Cardiac fibroblast (primary cell): ENCODE measurements around the gene TEDC2.

Experiments
- DNase-seq, 2 donors: peaks; one replicate each; pipeline versions ENCODE4 v3.0.0 to v3.0.0-alpha.2; 2010; ENCODE audit warnings: low read depth in 2 of 2
- H3K4me3 ChIP-seq, 2 donors: replicated peaks in 1 of 2; 1 replicate in 1 of 2; 2 replicates in 1 of 2; pipeline ENCODE4 v1.5.1; 2011; ENCODE audit warnings: low read depth in 2 of 2, low read length in 2 of 2, mild to moderate bottlenecking in 2 of 2, moderate library complexity in 1 of 2
- TF ChIP-seq, protein P1 (sequence below): IDR thresholded peaks from one replicate; pipeline ENCODE4 v1.5.1; 2011; ENCODE audit warnings: low read depth, mild to moderate bottlenecking, low read length, inconsistent platforms

Gene TEDC2

DNA sequence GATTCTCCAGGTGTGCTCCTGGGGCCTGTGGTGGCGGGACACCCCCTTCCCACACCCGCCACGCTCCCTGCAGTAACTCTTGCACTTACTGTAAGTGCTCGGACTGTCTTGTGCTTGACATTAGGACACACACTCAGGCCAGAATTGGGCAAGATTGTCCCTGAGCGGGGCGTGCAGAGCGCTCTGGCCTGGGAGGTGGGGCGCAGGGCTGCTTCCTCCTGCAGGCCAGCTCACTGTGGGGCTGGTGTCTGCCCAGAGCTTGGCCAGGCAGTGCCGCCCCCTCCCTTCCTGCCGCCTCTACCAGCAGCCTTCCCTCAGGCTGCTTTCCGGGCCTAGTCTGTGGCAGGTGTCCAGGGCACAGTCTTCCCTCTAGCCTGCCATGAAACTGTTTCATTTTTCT, 47.8 kb downstream of the TEDC2 start:
- TF ChIP-seq, protein P1, sequence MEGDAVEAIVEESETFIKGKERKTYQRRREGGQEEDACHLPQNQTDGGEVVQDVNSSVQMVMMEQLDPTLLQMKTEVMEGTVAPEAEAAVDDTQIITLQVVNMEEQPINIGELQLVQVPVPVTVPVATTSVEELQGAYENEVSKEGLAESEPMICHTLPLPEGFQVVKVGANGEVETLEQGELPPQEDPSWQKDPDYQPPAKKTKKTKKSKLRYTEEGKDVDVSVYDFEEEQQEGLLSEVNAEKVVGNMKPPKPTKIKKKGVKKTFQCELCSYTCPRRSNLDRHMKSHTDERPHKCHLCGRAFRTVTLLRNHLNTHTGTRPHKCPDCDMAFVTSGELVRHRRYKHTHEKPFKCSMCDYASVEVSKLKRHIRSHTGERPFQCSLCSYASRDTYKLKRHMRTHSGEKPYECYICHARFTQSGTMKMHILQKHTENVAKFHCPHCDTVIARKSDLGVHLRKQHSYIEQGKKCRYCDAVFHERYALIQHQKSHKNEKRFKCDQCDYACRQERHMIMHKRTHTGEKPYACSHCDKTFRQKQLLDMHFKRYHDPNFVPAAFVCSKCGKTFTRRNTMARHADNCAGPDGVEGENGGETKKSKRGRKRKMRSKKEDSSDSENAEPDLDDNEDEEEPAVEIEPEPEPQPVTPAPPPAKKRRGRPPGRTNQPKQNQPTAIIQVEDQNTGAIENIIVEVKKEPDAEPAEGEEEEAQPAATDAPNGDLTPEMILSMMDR = no peak
- no peak overlapping the region for H3K4me3 ChIP-seq
- DNase-seq = no peak

DNA sequence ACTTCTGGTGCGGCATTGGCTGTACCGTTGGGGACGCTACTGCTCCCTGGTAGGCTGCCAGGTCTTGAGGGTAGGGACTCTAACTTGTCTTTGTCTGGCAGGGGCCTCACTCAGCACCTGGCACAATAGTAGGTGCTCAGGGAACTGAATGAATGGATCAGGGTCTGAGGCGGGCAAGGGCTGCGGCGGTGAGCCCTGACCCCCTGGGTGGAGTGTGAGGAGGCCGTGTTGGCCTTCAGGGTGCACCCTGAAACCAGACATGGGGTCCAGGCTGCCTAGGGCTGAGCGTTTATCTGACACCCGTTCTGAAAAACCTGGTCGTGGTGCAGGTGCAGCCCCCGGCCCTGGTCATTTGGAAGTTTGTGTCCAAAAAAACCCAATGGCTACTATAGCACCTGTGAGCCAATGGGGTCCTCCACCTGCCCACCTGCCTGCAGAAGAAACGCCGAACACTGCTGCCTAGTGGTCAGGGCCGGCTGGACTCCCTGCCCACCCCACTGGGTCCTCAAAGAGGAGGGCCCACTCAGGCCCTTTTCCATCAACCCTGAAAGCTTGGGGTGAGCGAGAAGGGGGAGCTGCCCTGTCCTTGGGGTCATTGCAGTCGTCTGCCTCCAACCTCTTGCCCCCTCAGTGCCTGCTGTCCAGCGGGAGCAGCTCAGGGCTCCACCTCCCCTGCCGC, 49.0 kb downstream of the TEDC2 start:
- no peak for DNase-seq
- TF ChIP-seq, protein P1 = no peak
- H3K4me3 ChIP-seq = no peak overlapping the region

DNA sequence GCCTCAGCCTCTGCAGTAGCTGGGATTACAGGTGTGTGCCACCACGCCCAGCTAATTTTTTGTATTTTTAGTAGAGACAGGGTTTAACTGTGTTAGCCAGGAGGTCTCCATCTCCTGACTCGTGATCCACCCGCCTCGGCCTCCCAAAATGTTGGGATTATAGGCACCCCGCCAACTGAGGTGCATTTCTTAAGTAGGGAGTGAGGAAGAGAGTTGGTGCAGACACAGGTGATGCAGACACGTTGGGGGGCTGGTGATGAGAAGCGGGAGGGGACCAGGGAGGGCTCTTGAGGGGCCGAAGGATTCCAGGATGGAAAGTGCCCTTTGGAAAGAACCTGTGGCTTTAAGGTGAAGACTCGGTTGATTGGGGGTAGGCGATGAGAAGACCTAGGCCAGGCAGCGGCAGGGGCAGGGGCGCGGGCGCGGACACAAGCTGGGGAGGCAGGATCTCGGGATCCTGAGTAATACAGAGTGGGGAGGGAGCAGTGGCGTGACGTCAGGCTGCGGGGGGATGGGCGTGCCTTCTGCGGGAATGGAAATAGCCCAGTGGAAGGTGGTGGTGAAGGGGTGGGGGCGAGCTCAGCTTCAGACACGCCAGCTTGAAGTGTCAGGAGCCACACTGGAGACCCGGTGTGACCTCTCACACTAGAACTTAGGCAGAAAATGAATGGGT, 51.4 kb downstream of the TEDC2 start:
- peak; percentile 65 to 66 for DNase-seq
- H3K4me3 ChIP-seq = peak overlapping the region in 1 of 2 donors; percentile 7
- TF ChIP-seq, protein P1 = no peak

DNA sequence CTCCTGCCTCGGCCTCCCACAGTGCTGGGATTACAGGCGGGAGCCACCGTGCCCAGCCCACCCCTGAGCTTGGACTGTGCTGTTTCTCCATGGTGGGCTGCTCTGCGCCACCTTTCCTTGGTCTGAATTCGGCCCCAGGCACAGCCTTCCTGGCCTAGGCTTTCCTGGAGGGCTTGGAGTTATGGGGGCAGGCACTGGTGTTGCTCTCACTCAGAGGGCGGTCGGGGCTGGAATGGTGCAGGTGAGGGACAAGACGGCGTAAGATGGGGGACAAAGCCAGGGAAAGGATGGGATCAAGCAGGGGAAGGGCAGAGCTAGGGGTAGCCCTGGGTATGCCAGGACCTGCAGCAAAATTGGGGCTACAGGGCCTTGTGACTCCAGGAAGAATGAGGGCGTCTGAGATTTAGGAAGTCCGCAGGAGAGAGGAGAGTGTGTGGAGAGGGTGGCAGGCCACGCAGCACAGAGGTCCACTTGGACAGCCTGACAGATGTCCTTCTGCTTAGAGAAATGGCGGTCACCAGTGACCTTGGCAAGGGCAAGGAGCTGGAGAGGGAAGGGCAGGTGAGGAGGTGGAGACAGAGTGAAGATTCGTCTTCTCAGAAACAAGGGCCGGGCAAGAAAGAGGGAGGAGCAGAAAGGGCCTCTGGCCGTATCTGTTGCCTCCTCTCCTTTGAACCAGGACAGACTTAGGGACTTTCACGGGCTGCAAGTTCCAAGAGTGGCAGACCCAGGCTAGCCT, 52.3 kb downstream of the TEDC2 start:
- no peak for DNase-seq

DNA sequence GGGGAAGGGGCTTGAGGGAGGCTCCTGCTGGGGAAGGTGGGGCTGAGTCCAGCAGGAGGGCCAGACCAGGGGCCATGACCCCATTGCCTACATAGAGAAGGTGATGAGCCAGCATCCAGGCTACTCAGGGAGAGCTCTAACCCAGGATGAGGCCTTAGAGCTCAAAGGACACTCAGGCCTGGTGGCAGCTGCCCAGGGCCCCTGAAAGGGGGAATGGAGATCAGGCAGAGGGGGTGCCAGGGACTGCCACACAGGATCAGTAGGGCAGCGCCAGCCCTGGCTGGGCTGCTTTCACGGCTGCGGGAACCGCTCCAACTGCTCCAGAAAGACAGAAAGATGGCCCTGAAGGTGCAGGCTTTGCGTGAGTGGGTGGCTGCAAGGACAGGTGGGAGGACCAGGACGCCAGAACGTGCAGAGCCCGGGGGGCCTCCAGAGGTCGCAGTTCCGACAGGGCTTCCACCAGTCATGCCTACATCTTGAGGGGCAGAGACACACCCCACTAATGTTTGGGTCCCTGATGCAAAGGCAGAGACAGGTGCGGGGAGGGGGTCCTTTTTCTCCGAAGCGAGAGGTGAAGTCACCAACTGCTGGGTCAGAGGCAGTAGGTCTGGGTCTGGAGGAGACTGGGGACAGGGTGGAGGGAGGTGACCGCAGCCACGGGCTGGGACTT, 53.0 kb downstream of the TEDC2 start:
- DNase-seq = no peak
- peak overlapping the region; percentile 25 to 87 for H3K4me3 ChIP-seq
- TF ChIP-seq, protein P1 = no peak

More for the DNA sequence above, 52.3 kb downstream of the TEDC2 start:
- H3K4me3 ChIP-seq = no peak overlapping the region
- TF ChIP-seq, protein P1 = no peak

DNA sequence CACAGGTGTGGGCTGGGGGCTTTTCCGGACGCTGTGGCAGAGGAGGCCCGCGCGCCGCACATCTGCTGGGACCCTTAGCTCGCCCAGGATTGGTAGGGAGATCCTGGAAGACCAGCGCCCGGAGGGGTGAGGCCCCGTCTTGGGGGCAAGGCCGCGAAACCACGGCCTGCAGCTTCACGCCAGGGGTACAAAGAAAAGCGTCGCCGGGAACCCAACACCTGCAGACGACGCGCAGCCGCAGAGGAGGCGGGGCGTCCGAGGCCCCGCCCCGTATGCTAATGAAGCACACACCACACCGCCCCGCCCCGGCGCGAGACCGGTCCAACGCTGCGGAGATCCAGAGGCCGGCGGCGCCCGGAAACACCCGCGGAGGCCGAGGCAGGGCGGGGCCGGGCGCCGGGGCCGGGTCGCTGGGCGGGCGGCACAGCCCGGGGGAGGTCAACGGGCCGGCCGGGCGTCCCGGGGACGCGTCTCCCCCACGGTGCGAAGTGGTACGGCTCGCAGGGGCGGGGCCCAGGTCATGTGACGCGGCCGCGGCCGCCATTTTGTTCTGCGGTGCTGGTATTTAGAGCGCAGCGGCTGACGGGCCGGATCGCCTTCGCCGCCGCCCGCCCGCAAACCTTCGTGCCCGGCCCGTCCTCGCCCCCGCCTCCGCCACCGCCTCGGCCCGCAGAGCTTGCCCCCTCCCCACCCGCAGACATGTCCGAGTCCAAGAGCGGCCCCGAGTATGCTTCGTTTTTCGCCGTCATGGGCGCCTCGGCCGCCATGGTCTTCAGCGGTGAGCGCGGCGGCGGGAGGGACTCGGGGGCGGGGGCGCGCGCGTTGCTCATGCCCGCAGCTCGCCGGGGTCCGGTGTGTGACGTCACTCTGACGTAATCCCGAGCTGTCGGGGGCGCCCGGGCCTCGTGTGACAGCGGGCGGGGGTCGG, 53.8 kb downstream of the TEDC2 start, which contains the start of gene ATP6V0C:
Gene ATP6V0C, plus strand, starts transcription at position 548 of the 928 bp plus-strand sequence. Its CDS starts 152 bp downstream, at position 700.
- TF ChIP-seq, protein P1 = no peak
- DNase-seq = peak; percentile 83 to 91
- peak within 1 kb of the TSS; percentile 87 for H3K4me3 ChIP-seq
